Colonic mucosa (tissue), 4 donors: ENCODE results near the gene SEH1L. TPM values are rescaled to one million over a fixed set of nuclear protein-coding genes. Genes with fewer than 3 reads are reported as not detected.
A peak's percentile ranks its signal among the peaks of the same experiment; 100 is the strongest.
"Not testable (repeated sequence)": the region's sequence is repeated elsewhere in the genome, so short reads cannot be mapped to it uniquely, and the experiment has no call there.

Experiments used
- DNase-seq: peaks from one replicate; pipeline ENCODE4 v3.0.0-alpha.2; 2020
- H3K27ac ChIP-seq: fragments of 200-600 bp; one replicate; pipeline ENCODE4 v1.8.0; 2021
- H3K27me3 ChIP-seq: fragments of 200-600 bp; one replicate; pipeline ENCODE4 v1.8.0; 2021
- H3K36me3 ChIP-seq: fragments of 200-600 bp; one replicate; pipeline ENCODE4 v1.8.0; 2021
- H3K4me1 ChIP-seq: fragments of 200-600 bp; one replicate; pipeline ENCODE4 v1.8.0; 2021; ENCODE audit warnings: mild to moderate bottlenecking
- H3K4me3 ChIP-seq: fragments of 200-600 bp; one replicate; pipeline ENCODE4 v1.8.0; 2021
- H3K9ac ChIP-seq, 2 donors: one replicate each; pipeline ENCODE4 v1.7.0; 2013; ENCODE audit warnings: control low read depth in 2 of 2, low read depth in 2 of 2, low read length in 2 of 2
- H3K9me3 ChIP-seq: fragments of 200-600 bp; one replicate; pipeline ENCODE4 v1.8.0; 2021
- CTCF ChIP-seq: fragments of 200-600 bp; IDR thresholded peaks from one replicate; pipeline ENCODE4 v1.8.0; 2022; ENCODE audit warnings: antibody characterized with exemption, mild to moderate bottlenecking
- intact Hi-C: fragments of 100-400 bp; cut with DNase I; formaldehyde crosslinking; loops from one replicate; pipeline ENCODE4 v1.14.1; 2022
- total RNA-seq, 2 donors: library from RNA; stranded (reverse); fragmentation: NEBNext Ultra II Directional in 1 of 2; extraction: Animal tissue kit (Norgen Biotek cat#: 25700) in 1 of 2; gene quantifications; one replicate each; pipeline ENCODE4 v1.2.1, GENCODE V29; 2021
- donor health status: healthy.
- donor health status: DM: no; HTN: no; CAD: no.
- donor health status: DM: no; HTN: no; CAD: no.

SEH1L gene
- total RNA-seq, 2 donors from 2014 or later: 35.1 to 55.6 TPM

- Histone ChIP-seq H3K4me1 (peaks cover 4% of the 10 kb centered on the region), H3K27me3 (no peaks in the 10 kb centered on the region), H3K9me3 (no peaks in the 10 kb centered on the region), H3K9ac (no peak overlapping the region), H3K36me3 (no peaks in the 10 kb centered on the region), H3K27ac (no peak overlapping the region), H3K4me3 (no peak overlapping the region)
- DNase-seq: no peak
- TF ChIP-seq CTCF: no peak
- intact Hi-C loops: no loop called here
Measured at GRCh38 chr18:12996661-12997292, 49.0 kb downstream of the SEH1L start.

GRCh38 chr18:12997330-12997729 is 49.5 kb downstream of the SEH1L start:
- H3K36me3 ChIP-seq, H3K27me3 ChIP-seq, H3K9ac ChIP-seq, intact Hi-C loops, DNase-seq, H3K4me3 ChIP-seq, H3K4me1 ChIP-seq, H3K27ac ChIP-seq, H3K9me3 ChIP-seq: not testable (repeated sequence)

- no peaks in the 10 kb centered on the region for H3K4me1 ChIP-seq
- no peak overlapping the region for H3K9ac ChIP-seq
- H3K9me3 ChIP-seq: no peaks in the 10 kb centered on the region
- DNase-seq: no peak
- H3K27ac ChIP-seq: no peak overlapping the region
- H3K4me3 ChIP-seq: no peak overlapping the region
- intact Hi-C loops: no loop called here
- no peak for TF ChIP-seq CTCF
- no peaks in the 10 kb centered on the region for H3K36me3 ChIP-seq
- H3K27me3 ChIP-seq: no peaks in the 10 kb centered on the region
Measured at GRCh38 chr18:12998332-12999060, 50.7 kb downstream of the SEH1L start.

DNA sequence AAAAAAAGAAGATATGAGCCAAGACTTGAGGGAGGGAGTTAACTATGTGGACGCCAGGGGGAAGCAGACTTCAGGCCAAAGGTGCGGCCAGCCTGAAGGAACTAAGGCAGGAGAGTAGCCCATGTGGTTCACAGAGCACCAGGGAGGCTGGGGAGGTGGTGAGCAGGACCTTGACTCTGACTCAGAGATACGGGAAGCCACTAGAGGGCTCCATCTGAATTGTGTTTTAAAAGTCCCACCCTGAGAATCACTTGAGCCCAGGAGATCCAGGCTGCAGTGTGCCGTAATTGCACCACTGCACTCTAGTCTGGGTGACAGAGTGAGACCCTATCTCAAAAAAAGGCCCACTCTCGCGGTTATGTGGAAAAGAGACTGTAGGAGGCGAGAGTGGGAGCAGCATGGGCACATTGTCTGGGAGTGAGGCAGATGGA is 55.7 kb downstream of the SEH1L start:
- Histone ChIP-seq H3K4me3 (no peak overlapping the region), H3K27ac (no peak overlapping the region), H3K4me1 (no peaks in the 10 kb centered on the region), H3K36me3 (peaks cover 1% of the 10 kb centered on the region), H3K9ac (no peak overlapping the region), H3K9me3 (no peaks in the 10 kb centered on the region), H3K27me3 (no peaks in the 10 kb centered on the region)
- peak; percentile 24 for DNase-seq
- TF ChIP-seq CTCF: no peak
- intact Hi-C loops: no loop called here

DNA sequence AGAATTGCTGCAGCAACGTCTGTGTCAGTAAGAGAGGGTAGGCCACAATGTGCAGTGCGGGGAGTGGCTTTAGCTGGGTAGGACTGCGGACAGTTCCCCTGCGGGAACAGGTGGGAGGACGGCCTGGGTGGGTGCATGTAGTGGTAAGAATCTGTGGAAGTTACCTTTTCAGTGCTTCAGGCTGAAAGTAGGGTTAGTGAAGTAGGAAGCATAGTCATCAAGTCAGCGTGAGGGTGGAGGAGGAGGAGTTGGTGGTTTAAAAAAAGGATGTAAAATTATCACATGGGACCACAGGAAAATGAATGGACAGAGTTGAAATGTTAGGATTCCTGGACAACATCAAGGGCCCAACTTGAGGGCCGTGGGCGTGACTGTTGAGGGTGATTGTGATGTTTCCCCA is 56.6 kb downstream of the SEH1L start:
- Histone ChIP-seq H3K27ac (no peak overlapping the region), H3K27me3 (no peaks in the 10 kb centered on the region), H3K4me3 (no peak overlapping the region), H3K36me3 (peaks cover 7% of the 10 kb centered on the region), H3K4me1 (no peaks in the 10 kb centered on the region), H3K9ac (no peak overlapping the region), H3K9me3 (no peaks in the 10 kb centered on the region)
- DNase-seq: no peak
- no peak for TF ChIP-seq CTCF
- intact Hi-C loops: no loop called here

DNA sequence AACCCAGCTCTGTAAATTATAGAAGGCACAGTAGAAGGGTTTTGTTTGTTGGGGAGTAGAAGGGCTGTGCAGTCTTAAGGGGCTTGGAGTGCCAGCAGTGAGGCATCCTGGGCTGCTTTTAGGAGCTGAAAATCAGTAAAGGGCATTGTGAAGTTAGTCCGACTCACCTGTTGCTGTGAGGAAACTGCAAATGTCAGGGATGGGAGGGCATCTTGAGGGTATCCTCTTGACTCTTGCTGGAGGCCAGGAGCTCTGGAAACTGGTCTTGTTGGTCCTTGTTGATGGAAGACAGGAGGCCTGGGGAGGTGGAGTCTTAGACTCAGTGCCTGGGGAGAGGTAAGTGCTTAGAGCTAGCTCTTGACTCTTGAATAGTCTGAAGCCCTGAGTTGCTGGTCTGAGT is 57.5 kb downstream of the SEH1L start:
- intact Hi-C loops: no loop called here
- Histone ChIP-seq H3K36me3 (peaks cover 7% of the 10 kb centered on the region), H3K4me1 (no peaks in the 10 kb centered on the region), H3K4me3 (no peak overlapping the region), H3K27ac (no peak overlapping the region), H3K9ac (no peak overlapping the region), H3K27me3 (no peaks in the 10 kb centered on the region), H3K9me3 (no peaks in the 10 kb centered on the region)
- no peak for DNase-seq
- no peak for TF ChIP-seq CTCF
